PFSK-1 (cell line): ENCODE data around the gene PANX2.

Experiments
- FOXP2 ChIP-seq: optimal IDR thresholded peaks from 2 replicates; pipeline ENCODE3; 2011; ENCODE audit warnings: borderline replicate concordance, control low read depth, inconsistent platforms; ENCODE audit not compliant: insufficient read depth; ENCODE audit errors: extremely low read length, extremely low read depth
- POLR2AphosphoS5 ChIP-seq: IDR thresholded peaks from 2 replicates; pipeline ENCODE4 v1.6.1; 2012; ENCODE audit warnings: low read depth, mild to moderate bottlenecking, control low read depth, low read length, moderate library complexity
- REST ChIP-seq, 2 experiments: IDR thresholded peaks; 2 replicates each; pipeline versions ENCODE4 v1.6.1 to v1.8.0; 2011 to 2012; ENCODE audit warnings: low read depth in 2 of 2, low read length in 2 of 2, control low read depth in 1 of 2, inconsistent platforms in 1 of 2, mild to moderate bottlenecking in 1 of 2, moderate library complexity in 1 of 2; ENCODE audit not compliant: insufficient read depth in 1 of 2
- SIN3A ChIP-seq: IDR thresholded peaks from 2 replicates; pipeline ENCODE4 v1.6.1; 2012; ENCODE audit warnings: mild to moderate bottlenecking, low read length, moderate library complexity, borderline replicate concordance; ENCODE audit not compliant: insufficient read depth
- TAF1 ChIP-seq: IDR thresholded peaks from 2 replicates; pipeline ENCODE4 v1.6.1; 2012; ENCODE audit warnings: low read length, control low read depth, borderline replicate concordance; ENCODE audit not compliant: insufficient read depth

PANX2 gene

GRCh38 chr22:50143096-50143495 lies 27.4 kb upstream of the PANX2 start:
- TF ChIP-seq POLR2AphosphoS5 (no peak), TAF1 (no peak), FOXP2 (no peak), REST (IDR thresholded peaks at IDR 0.05; ENCODE audit: insufficient read depth in 1 of 2, low read depth in 2 of 2, low read length in 2 of 2) (no peak), SIN3A (no peak)

- TF ChIP-seq TAF1 (no peak), SIN3A (no peak), FOXP2 (no peak), REST (IDR thresholded peaks at IDR 0.05; ENCODE audit: insufficient read depth in 1 of 2, low read depth in 2 of 2, low read length in 2 of 2) (no peak), POLR2AphosphoS5 (no peak)
Observed at GRCh38 chr22:50144005-50144614, 26.4 kb upstream of the PANX2 start.

- TF ChIP-seq TAF1 (no peak), SIN3A (no peak), POLR2AphosphoS5 (no peak), REST (IDR thresholded peaks at IDR 0.05; ENCODE audit: insufficient read depth in 1 of 2, low read depth in 2 of 2, low read length in 2 of 2) (no peak), FOXP2 (no peak)
Observed at GRCh38 chr22:50145721-50146438, 24.7 kb upstream of the PANX2 start.

GRCh38 chr22:50146439-50147238 lies 23.9 kb upstream of the PANX2 start:
- TF ChIP-seq FOXP2 (no peak), TAF1 (no peak), REST (IDR thresholded peaks at IDR 0.05; ENCODE audit: insufficient read depth in 1 of 2, low read depth in 2 of 2, low read length in 2 of 2) (no peak), POLR2AphosphoS5 (no peak), SIN3A (no peak)
